ENCODE data around the gene CLCN1.

The CLCN1 gene

DNA sequence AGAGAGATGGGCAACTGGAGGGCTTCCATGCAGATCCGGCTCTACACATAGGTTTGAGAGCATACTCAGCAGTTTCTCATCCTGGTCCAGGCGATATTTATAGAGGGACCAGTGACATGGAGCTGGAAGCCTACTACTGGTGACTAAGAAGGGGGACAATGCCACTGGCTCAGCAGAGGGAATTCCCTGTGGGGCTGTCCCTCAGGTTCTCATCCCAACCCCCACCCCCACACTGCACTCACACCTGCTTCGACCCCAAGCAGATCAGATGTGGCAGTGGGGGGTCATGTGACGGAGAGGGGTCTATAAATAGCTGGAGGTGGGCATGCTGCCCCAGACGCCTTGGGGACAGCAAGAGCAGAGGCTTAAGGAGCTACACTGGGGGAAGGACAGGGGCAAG lies at the start of gene CLCN1:
TSS of gene CLCN1 (plus strand) at position 336 of the 400 bp plus-strand sequence. CDS start 102 bp downstream, outside the sequence.
- TF ChIP-seq POLR2A (IDR thresholded peaks at IDR 0.05; ENCODE audit: low read depth, low read length): no peak

DNA sequence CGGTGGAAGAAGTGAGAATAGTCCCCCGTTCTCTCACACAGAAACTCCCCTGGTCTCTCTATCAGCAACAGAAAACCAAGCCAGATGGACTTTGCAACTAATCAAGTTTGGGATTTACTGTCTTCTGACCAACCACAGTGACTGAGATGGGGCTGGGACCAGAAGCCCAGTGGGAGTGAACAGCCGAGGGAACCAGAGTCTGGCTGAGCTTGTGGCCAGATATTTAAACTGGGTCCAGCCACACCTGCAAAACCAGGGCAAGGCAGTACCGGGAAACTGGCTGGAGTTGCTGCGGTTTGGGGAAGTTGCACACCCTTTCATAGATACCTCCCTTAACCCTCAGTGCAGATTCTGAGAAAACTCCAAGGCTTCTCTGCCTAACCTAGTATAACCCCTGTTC lies 46.7 kb upstream of the CLCN1 start:
- no peak for TF ChIP-seq POLR2A (IDR thresholded peaks at IDR 0.05; ENCODE audit: low read depth, low read length)
- DNase-seq (ENCODE audit: insufficient read length, low spot score): no peak
- FAIRE-seq: no peak

More for the DNA sequence above, at the start of gene CLCN1:
- DNase-seq (ENCODE audit: insufficient read length, low spot score) (no peak), FAIRE-seq (no peak)

DNA sequence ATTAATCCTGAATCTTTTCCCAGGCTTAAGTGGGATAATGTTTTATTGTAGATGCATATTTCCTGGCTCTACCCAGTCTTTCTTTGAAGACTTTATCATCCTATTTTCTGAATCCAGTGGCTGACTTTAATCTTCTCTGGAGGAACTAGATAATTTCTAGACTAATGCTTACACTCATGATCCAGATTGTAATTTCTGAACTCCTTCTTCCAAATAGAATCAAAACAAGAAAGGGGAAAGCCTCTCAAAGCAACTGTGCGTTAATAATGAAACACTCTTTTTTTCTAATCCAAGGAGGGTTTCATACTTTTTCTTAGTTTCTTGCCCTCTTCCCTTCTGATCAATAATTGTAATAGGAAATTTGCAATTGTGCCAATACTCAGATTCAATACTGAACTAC lies 44.7 kb upstream of the CLCN1 start:
- FAIRE-seq (no peak), DNase-seq (ENCODE audit: insufficient read length, low spot score) (no peak)
- TF ChIP-seq POLR2A (IDR thresholded peaks at IDR 0.05; ENCODE audit: low read depth, low read length): no peak

- TF ChIP-seq POLR2A (IDR thresholded peaks at IDR 0.05; ENCODE audit: low read depth, low read length): no peak
- no peak for FAIRE-seq
These were observed 43.0 kb upstream of the CLCN1 start for GRCh38 chr7:143272871-143273270.

GRCh38 chr7:143279186-143280098 lies 36.5 kb upstream of the CLCN1 start:
- peak; percentile 14 for DNase-seq (ENCODE audit: insufficient read length, low spot score)
- FAIRE-seq: peak; percentile 15
- no peak for TF ChIP-seq POLR2A (IDR thresholded peaks at IDR 0.05; ENCODE audit: low read depth, low read length)

More at GRCh38 chr7:143272871-143273270, 43.0 kb upstream of the CLCN1 start:
- DNase-seq (ENCODE audit: insufficient read length, low spot score): no peak

DNA sequence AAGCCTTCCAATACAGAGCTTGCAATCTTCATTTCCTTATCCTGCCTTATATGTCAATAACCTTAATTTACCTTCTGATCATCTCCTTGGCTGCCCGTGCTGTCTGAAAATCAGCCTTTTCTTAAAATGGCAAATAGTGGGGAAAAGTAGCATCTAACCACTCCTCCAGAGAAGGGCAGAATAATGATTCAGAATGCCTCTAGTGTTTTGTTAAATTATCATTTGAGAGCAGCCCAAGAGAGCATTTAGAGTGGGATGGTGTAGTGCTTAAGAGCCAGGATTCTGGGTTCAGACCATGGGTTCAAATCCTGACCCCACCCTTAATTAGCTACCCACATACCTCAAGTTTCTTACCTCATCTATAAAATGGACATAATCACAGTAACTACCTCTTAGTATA lies 35.8 kb upstream of the CLCN1 start:
- FAIRE-seq: no peak
- TF ChIP-seq POLR2A (IDR thresholded peaks at IDR 0.05; ENCODE audit: low read depth, low read length): no peak
- DNase-seq (ENCODE audit: insufficient read length, low spot score): no peak

- no peak for FAIRE-seq
- TF ChIP-seq POLR2A (IDR thresholded peaks at IDR 0.05; ENCODE audit: low read depth, low read length): no peak
- no peak for DNase-seq (ENCODE audit: insufficient read length, low spot score)
These were observed 35.3 kb upstream of the CLCN1 start for GRCh38 chr7:143280566-143280965.

DNA sequence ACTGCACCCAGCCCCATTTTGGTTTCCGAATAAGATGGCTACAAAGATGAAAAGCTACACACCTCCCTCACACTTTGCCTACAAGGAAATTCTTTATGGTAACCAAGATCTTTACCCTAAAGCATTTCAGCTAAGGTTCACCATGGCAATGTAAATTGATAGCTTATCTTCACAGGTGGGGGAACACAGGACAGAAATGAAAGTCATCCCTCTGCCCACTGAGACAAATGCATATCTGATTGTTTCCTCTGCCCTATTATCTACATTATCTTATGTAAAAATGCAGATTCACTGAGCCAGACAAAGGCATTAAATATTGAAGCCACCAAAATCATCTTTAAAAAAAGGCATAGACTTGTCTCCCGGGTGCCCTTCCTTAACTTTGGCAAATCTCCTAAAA lies 34.4 kb upstream of the CLCN1 start:
- no peak for FAIRE-seq

GRCh38 chr7:143282124-143282523 lies 33.8 kb upstream of the CLCN1 start:
- DNase-seq (ENCODE audit: insufficient read length, low spot score) (no peak), FAIRE-seq (no peak)
- TF ChIP-seq POLR2A (IDR thresholded peaks at IDR 0.05; ENCODE audit: low read depth, low read length): no peak

More for the DNA sequence above, 34.4 kb upstream of the CLCN1 start:
- TF ChIP-seq POLR2A (IDR thresholded peaks at IDR 0.05; ENCODE audit: low read depth, low read length): no peak
- DNase-seq (ENCODE audit: insufficient read length, low spot score): no peak

- TF ChIP-seq POLR2A (IDR thresholded peaks at IDR 0.05; ENCODE audit: low read depth, low read length): no peak
- DNase-seq (ENCODE audit: insufficient read length, low spot score): no peak
- FAIRE-seq: no peak
These were observed 32.5 kb upstream of the CLCN1 start for GRCh38 chr7:143283381-143283780.

GRCh38 chr7:143284591-143285469 lies 31.1 kb upstream of the CLCN1 start, which contains the start of gene TMEM139:
Gene TMEM139, plus strand, starts transcription at chr7:143284958. Its CDS starts 1,000 bp downstream, at chr7:143285958.
- DNase-seq (ENCODE audit: insufficient read length, low spot score) (no peak), FAIRE-seq (no peak)
- TF ChIP-seq POLR2A (IDR thresholded peaks at IDR 0.05; ENCODE audit: low read depth, low read length): no peak

- DNase-seq (ENCODE audit: insufficient read length, low spot score): peak; percentile 49
- no peak for FAIRE-seq
- no peak for TF ChIP-seq POLR2A (IDR thresholded peaks at IDR 0.05; ENCODE audit: low read depth, low read length)
These were observed 30.5 kb upstream of the CLCN1 start for GRCh38 chr7:143285470-143285778.

GRCh38 chr7:143285806-143286521 lies 29.9 kb upstream of the CLCN1 start:
- TF ChIP-seq POLR2A (IDR thresholded peaks at IDR 0.05; ENCODE audit: low read depth, low read length): no peak
- DNase-seq (ENCODE audit: insufficient read length, low spot score) (no peak), FAIRE-seq (no peak)

GRCh38 chr7:143286522-143286890 lies 29.4 kb upstream of the CLCN1 start:
- DNase-seq (ENCODE audit: insufficient read length, low spot score): no peak
- TF ChIP-seq POLR2A (IDR thresholded peaks at IDR 0.05; ENCODE audit: low read depth, low read length): no peak
- no peak for FAIRE-seq

Measured in H54 (cell line).